HEK293T (cell line): ENCODE results near the gene TMEM178B.
"Not testable (repeated sequence)": the region's sequence is repeated elsewhere in the genome, so short reads cannot be mapped to it uniquely, and the experiment has no call there.

ENCODE experiments used
- CTCF ChIA-PET: fragments of 350-600 bp; formaldehyde crosslinking; extraction: SDS; loops from one replicate; lab custom pipeline; 2021; ENCODE audit warnings: antibody characterized with exemption, inconsistent platforms; lab: Yijun Ruan, JAX
- POLR2A ChIA-PET: fragments of 350-600 bp; formaldehyde crosslinking; extraction: SDS; loops from one replicate; lab custom pipeline; 2020; ENCODE audit warnings: antibody characterized with exemption, inconsistent platforms; lab: Yijun Ruan, JAX
- DNase-seq: peaks from one replicate; pipeline ENCODE4 v3.0.0; 2012; ENCODE audit warnings: mixed read lengths; ENCODE audit errors: extremely low spot score
- ARNT ChIP-seq: fragments of 450-650 bp; IDR thresholded peaks from 2 replicates; pipeline ENCODE4 v1.6.1; 2017; ENCODE audit warnings: mild to moderate bottlenecking
- BHLHE40 ChIP-seq: fragments of 450-650 bp; IDR thresholded peaks from 2 replicates; pipeline ENCODE4 v1.6.1; 2016; ENCODE audit warnings: mild to moderate bottlenecking, moderate library complexity, borderline replicate concordance
- CTBP1 ChIP-seq: fragments of 450-650 bp; IDR thresholded peaks from 2 replicates; pipeline ENCODE4 v1.6.1; 2016; ENCODE audit warnings: borderline replicate concordance
- ELF4 ChIP-seq: fragments of 450-650 bp; IDR thresholded peaks from 2 replicates; pipeline ENCODE4 v1.6.1; 2017; ENCODE audit warnings: antibody characterized with exemption
- FOXA1 ChIP-seq: fragments of 450-650 bp; IDR thresholded peaks from 2 replicates; pipeline ENCODE4 v1.6.1; 2016; ENCODE audit warnings: mild to moderate bottlenecking
- FOXK2 ChIP-seq: fragments of 450-650 bp; IDR thresholded peaks from 2 replicates; pipeline ENCODE4 v1.6.1; 2016; ENCODE audit warnings: mild to moderate bottlenecking
- FOXM1 ChIP-seq: fragments of 450-650 bp; IDR thresholded peaks from 2 replicates; pipeline ENCODE4 v1.6.1; 2017; ENCODE audit warnings: mild to moderate bottlenecking, borderline replicate concordance
- HDGF ChIP-seq: fragments of 450-650 bp; IDR thresholded peaks from 2 replicates; pipeline ENCODE4 v1.6.1; 2017; ENCODE audit warnings: antibody characterized with exemption, borderline replicate concordance
- L3MBTL2 ChIP-seq: fragments of 450-650 bp; conservative IDR thresholded peaks from 2 replicates; pipeline ENCODE4 v1.6.1; 2016; ENCODE audit warnings: mild to moderate bottlenecking
- LEF1 ChIP-seq: fragments of 450-650 bp; IDR thresholded peaks from 2 replicates; pipeline ENCODE4 v1.6.1; 2017; ENCODE audit warnings: mild to moderate bottlenecking, borderline replicate concordance
- NFRKB ChIP-seq: fragments of 450-650 bp; IDR thresholded peaks from 2 replicates; pipeline ENCODE4 v1.6.1; 2016; ENCODE audit warnings: mild to moderate bottlenecking, moderate library complexity
- SP1 ChIP-seq: fragments of 450-650 bp; IDR thresholded peaks from 2 replicates; pipeline ENCODE4 v1.6.1; 2017
- SUZ12 ChIP-seq: fragments of 450-650 bp; IDR thresholded peaks from 2 replicates; pipeline ENCODE4 v1.6.1; 2016; ENCODE audit warnings: mild to moderate bottlenecking
- TARDBP ChIP-seq: fragments of 450-650 bp; IDR thresholded peaks from 2 replicates; pipeline ENCODE4 v1.6.1; 2016
- ZNF384 ChIP-seq: fragments of 450-650 bp; IDR thresholded peaks from 2 replicates; pipeline ENCODE4 v1.6.1; 2016
- TF ChIP-seq, protein P1 (sequence below): fragments of 450-650 bp; IDR thresholded peaks from 2 replicates; pipeline ENCODE4 v1.6.1; 2016

The TMEM178B gene

DNA sequence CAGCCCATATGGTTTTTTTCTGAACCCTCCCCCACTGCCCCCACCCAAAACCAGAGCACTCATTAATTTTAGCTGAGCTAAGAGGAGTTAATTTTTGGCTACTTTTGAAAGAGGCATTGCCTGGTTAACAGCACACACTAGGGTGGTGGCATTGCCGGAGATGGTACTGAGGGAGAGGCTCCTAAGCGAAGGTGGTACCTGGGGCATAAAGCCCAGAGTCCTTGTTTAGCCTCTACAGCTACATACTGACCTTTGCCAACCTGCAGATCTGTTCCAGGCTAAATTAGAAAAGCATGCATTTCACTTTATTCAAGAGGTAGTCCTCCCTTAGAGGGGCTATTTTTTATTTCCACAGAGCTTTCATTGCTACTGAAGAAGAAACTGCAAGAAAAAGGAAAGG, 304.5 kb downstream of the TMEM178B start:
- no peak for DNase-seq
- no peak for TF ChIP-seq FOXK2
- ChIA-PET CTCF (no interaction called here), POLR2A (no interaction called here)

DNA sequence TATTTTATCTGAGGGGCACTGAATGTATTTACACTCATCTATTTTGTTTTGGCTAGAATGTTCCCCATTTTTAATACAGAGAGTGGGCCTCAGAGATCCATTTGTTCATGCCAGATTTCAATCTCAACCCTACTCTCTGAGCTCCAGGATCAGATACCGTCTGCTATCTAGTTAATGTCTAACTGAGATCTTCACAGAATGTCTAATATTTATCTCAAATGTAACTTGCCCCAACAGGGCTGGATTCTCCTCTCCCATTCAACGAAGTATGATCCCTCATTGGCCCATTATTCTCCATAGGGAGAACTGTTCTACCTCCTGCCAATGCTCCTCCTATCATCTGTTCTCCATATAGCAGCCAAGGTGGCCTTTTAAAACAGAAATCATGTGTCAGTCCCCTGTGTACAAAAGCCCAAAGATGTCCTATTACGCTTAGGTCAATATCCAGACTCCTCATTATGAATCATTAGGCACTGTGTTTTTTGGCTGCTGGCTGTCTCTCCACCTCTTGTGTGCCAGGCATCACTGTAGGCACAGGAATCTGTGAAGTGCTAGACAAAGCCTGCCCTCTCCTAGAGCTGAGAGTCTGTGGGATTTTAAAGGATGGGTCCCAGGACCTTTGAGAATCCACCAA, 308.0 kb downstream of the TMEM178B start:
- ChIA-PET POLR2A (no interaction called here), CTCF (no interaction called here)
- no peak for DNase-seq
- TF ChIP-seq FOXK2 (no peak), ZNF384 (no peak), SP1 (no peak), CTBP1 (no peak), LEF1 (no peak), ARNT (no peak), NFRKB (no peak), ELF4 (no peak), L3MBTL2 (no peak), FOXM1 (no peak), SUZ12 (no peak), TARDBP (no peak), HDGF (no peak), BHLHE40 (no peak), FOXA1 (no peak)
- TF ChIP-seq, protein P1, sequence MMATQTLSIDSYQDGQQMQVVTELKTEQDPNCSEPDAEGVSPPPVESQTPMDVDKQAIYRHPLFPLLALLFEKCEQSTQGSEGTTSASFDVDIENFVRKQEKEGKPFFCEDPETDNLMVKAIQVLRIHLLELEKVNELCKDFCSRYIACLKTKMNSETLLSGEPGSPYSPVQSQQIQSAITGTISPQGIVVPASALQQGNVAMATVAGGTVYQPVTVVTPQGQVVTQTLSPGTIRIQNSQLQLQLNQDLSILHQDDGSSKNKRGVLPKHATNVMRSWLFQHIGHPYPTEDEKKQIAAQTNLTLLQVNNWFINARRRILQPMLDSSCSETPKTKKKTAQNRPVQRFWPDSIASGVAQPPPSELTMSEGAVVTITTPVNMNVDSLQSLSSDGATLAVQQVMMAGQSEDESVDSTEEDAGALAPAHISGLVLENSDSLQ, result no peak

DNA sequence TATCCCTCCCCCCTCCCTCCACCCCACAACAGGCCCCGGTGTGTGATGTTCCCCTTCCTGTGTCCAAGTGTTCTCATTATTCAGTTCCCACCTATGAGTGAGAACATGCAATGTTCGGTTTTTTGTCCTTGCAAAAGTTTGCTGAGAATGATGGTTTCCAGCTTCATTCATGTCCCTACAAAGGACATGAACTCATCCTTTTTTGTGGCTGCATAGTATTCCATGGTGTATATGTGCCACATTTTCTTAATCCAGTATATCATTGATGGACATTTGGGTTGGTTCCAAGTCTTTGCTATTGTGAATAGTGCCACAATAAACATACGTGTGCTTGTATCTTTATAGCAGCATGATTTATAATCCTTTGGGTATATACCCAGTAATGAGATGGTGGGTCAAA, 309.5 kb downstream of the TMEM178B start:
- POLR2A ChIA-PET, CTCF ChIA-PET, DNase-seq: not testable (repeated sequence)

DNA sequence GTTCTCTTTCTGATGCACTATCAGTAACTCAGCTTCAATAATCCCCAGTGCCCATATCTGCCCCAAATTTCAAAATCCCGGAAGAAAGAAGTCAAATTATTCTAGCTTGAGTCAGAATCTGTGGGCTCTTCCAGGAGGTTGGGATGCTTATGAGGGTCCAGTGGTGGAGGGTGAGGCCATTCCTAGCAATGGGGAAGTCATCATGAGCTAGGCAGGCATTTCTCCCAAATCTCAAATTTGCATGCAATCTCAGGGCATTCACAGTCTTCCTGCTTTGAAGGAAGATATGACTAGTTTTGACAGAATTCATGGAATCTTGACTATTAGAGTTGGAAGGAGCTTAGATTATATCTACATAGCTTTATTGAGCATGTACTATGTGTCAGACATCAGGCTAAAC, 313.0 kb downstream of the TMEM178B start:
- ChIA-PET POLR2A (no interaction called here), CTCF (no interaction called here)
- no peak for DNase-seq
- no peak for TF ChIP-seq L3MBTL2
- TF ChIP-seq LEF1, result no peak
- TF ChIP-seq, protein P1, result no peak

DNA sequence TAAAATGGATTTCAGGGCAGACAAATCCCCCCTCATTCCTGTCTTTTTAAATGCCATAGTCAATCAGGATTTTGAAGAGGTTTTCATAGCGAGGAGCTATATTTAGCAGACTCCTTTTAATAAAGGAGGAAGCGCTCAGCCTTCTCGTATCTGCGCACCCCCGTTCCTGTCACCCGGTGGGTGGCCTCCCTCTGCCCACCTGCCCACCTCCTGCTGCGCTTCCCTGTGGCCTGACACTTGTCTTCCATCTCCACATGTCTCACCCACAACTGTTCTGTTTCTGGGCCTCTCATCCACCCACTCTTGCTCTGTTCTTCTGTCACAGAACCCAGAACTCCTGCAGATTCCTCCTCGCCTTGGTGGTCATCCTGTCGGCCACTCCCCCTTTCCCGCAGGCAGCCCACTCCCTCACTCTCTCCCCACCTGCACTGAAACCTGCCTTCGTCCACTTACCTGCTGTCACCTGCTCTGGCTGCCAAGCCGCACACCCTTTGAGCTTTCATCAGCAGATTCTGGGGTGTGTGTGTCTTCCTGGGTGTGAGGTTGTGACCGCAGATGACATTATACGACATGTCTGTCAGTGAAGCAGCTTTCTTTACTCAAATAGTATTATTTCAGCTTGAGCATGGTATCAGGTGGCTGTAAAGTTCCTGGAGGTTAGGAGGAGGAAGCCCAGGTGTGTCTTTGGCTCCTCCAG, 313.8 kb downstream of the TMEM178B start:
- CTCF ChIA-PET, result interaction anchor here (0.7 kb wide), 1 partner anchor 11 kb away, joined by 3 read pairs; no protein-coding TSS in a partner anchor
- DNase-seq, result no peak
- TF ChIP-seq SP1 (no peak), SUZ12 (no peak), FOXK2 (no peak), ARNT (no peak), ZNF384 (no peak), LEF1 (no peak), L3MBTL2 (no peak), ELF4 (no peak), HDGF (no peak), BHLHE40 (no peak), CTBP1 (no peak), FOXA1 (no peak), FOXM1 (no peak)
- POLR2A ChIA-PET, result no interaction called here

DNA sequence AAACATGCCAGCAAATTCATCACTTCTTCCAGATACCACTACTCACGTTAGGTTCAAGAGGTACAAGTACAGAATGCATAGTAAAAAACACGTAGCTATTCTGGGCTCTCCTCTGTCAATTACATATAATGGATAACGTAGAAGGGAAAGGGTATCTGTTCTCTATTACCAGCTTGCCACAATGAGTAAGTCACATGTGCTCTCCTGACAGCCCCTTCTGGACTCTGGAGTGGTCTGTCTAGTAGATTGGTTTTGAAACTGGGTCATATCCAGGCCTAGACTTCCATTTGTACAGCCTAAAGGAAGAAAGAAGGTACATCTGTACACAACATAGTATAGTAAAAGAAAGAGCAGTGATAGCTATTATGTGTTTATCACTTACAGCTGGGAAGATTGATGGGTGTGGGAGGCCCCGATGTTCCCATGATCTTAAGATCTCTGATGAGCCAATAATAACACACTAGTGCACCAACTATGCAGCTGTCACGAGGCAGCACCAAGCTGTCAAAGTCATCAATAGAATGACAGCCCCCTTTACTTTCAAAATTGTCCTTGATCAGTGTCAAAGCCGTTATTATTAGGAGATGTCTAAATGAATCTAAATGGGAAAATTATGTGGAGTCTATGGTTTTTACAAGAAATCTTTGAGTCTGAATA, 315.4 kb downstream of the TMEM178B start:
- DNase-seq, result no peak
- POLR2A ChIA-PET, result no interaction called here
- CTCF ChIA-PET, result interaction anchor here (0.5 kb wide), 1 partner anchor 316 kb away, joined by 3 read pairs; no protein-coding TSS in a partner anchor
- TF ChIP-seq FOXM1 (no peak), TARDBP (no peak), L3MBTL2 (no peak), HDGF (no peak), LEF1 (no peak), ELF4 (no peak), BHLHE40 (no peak), ZNF384 (no peak), NFRKB (no peak), FOXK2 (no peak)
- TF ChIP-seq, protein P1, result no peak
